22Rv1 (cell line): Measurements from ENCODE around the gene TCF12.

Experiments
- H3K27ac ChIP-seq: fragments of 450-650 bp; 2 replicates; pipeline ENCODE4 v1.5.1; 2017
- ZFX ChIP-seq: fragments of 450-650 bp; IDR thresholded peaks from 2 replicates; pipeline ENCODE4 v1.6.1; 2017; ENCODE audit warnings: antibody characterized with exemption, borderline replicate concordance
- TF ChIP-seq, protein P1 (sequence below): fragments of 450-650 bp; IDR thresholded peaks from 2 replicates; pipeline ENCODE4 v1.5.1; 2017; ENCODE audit warnings: mild to moderate bottlenecking

TCF12 gene

DNA sequence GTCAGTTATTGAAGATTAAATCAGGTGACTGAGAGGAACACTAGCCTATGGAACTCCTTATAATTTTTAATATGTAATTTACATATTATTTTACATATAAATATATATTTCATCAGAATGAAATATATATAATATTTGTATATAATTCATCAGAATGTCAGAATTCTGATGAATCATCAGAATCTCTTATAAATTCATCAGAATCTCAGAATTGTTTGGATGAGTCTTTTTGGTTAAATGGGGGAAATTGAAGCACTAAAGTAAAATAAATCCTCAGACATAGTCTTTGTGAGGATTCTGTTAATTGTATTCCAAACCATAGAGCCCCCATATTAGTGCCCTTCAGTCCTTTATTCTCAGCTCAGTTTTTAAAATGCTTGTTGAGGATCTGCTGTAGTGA is 15.4 kb downstream of the TCF12 start:
- TF ChIP-seq, protein P1, sequence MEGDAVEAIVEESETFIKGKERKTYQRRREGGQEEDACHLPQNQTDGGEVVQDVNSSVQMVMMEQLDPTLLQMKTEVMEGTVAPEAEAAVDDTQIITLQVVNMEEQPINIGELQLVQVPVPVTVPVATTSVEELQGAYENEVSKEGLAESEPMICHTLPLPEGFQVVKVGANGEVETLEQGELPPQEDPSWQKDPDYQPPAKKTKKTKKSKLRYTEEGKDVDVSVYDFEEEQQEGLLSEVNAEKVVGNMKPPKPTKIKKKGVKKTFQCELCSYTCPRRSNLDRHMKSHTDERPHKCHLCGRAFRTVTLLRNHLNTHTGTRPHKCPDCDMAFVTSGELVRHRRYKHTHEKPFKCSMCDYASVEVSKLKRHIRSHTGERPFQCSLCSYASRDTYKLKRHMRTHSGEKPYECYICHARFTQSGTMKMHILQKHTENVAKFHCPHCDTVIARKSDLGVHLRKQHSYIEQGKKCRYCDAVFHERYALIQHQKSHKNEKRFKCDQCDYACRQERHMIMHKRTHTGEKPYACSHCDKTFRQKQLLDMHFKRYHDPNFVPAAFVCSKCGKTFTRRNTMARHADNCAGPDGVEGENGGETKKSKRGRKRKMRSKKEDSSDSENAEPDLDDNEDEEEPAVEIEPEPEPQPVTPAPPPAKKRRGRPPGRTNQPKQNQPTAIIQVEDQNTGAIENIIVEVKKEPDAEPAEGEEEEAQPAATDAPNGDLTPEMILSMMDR: no peak
- TF ChIP-seq ZFX: no peak
- no peak overlapping the region for H3K27ac ChIP-seq

DNA sequence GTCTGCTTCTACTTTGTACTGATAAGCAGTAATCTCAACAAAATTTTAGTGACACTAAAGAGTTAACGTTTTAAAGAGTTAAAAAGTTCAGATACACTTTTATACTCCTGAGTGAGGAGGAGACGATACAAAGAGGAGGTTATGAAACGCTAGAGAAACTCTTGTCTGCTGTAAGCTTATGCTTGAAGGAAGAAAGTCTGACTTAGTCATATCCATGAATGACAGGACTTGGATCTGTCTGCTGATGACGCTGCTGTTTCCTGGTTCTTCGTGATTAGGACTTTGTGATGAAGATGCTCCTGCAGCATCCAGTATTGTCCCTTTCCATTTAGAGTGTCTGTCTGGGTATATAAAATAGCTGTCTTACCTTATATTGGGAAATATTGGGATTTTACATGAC is 15.8 kb downstream of the TCF12 start:
- no peak overlapping the region for H3K27ac ChIP-seq
- TF ChIP-seq, protein P1: no peak
- TF ChIP-seq ZFX: no peak

DNA sequence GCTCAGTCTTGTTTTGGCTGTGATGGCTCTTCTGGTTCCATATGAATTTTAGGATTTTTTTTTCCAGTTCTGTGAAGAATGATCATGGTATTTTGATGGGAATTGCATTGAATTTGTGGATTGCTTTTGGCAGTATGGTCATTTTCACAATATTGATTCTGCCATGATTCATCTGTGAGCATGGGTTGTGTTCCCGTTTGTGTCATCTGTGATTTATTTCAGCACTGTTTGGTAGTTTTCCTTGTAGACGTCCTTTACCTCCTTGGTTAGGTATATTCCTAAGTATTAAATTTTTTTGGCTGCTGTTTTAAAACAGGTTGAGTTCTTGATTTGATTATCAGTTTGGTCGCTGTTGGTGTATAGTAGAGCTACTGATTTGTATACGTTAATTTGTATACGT is 18.5 kb downstream of the TCF12 start:
- H3K27ac ChIP-seq: no peak overlapping the region
- TF ChIP-seq ZFX: no peak
- TF ChIP-seq, protein P1: no peak

DNA sequence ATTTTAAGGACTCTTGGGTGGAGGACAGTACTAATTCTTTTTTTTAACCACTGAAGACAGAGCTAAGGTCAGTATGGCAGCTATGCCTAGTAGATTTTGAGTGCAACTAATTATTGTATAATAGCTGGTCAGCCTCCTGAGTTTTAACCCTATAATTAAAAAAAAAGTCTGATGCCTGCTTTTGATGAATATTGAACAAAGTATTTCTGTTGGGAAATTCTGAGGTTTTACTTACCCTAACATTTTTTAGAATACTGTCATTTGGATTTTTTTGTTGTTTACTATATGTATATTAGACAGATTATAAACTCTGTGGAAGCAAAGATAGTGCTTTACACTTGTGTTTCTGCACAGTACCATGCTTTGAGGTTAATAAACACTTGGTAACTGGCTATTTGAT is 20.8 kb downstream of the TCF12 start:
- H3K27ac ChIP-seq: no peak overlapping the region
- no peak for TF ChIP-seq ZFX
- TF ChIP-seq, protein P1: no peak

DNA sequence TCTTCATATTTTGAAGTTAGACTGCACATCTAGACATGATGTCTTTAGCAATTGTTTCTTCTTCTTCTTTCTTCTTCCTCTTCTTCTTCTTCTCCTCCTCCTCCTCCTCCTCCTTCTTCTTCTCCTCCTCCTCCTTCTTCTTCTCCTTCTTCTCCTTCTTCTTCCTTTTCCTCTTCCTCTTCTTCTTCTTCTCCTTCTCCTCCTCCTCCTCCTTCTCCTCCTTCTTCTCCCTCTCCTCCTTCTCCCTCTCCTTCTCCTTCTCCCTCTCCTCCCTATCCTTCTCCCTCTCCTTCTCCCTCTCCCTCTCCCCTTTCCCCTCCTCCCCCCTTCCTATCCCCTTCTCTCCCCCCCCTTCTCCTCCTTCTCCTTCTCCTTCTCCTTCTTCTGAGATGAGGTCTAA is 21.9 kb downstream of the TCF12 start:
- no peak for TF ChIP-seq ZFX
- TF ChIP-seq, protein P1: no peak
- H3K27ac ChIP-seq: no peak overlapping the region

DNA sequence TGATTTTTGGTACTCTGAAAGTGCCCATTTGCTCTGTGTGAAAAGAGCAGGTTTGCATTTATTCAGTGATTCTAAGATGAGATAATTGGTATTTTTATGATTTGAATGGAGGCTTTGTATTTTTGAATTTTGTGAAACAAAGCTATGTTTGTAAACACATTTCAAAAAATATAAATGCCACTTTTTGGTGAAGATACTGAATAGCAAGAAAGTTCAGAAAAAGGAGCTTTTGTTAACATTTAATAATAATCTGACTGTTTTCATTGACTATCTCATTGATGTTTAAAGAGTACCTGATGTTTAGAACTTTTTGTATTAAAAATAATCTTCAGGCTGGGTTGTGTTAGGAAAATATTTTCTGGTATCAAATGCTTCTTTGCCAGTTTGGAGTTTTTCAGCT is 23.7 kb downstream of the TCF12 start:
- H3K27ac ChIP-seq: no peak overlapping the region

DNA sequence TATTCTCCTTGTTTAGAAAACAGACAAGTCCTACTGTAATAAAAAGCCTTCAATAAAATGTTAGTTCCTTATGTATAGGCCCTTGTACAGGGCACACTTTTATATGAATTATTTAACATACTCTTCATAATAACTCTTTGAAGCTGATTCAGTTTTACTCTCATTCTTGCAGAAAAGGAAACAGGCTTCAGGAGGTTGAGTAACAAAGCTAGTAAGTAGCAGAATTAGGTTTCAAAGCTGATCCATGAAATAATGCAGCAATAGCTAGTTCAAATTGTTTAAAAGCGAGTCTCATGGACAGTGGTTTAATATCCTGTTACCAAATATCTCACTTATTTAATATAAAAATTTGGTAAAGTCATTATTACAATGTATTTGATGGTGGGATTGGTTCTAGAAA is 25.0 kb downstream of the TCF12 start:
- no peak for TF ChIP-seq ZFX
- no peak overlapping the region for H3K27ac ChIP-seq

More for the DNA sequence above, 23.7 kb downstream of the TCF12 start:
- TF ChIP-seq, protein P1: no peak

DNA sequence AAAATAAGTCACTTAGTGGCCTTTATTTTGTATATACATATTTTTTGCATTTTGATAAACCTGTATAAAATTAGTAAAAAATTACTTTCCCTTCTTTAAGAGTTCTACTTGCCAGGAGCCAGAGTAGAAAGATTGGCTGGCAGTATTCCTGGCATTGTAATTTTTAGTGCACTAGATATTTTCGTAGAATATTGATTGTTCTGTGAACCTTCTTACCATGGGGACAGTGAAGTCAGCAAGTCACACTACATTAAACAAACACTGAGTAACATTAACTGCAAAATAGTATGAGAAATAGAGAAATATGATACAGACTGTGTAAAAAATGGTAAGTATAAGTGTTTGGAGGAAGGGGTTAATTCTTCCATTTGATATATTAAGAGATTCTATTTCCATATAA is 26.0 kb downstream of the TCF12 start:
- H3K27ac ChIP-seq: no peak overlapping the region
- TF ChIP-seq, protein P1: no peak
- no peak for TF ChIP-seq ZFX
